ENCODE measurements around the gene IL17D. TPM values are rescaled to one million over a fixed set of nuclear protein-coding genes. Genes with fewer than 3 reads are reported as not detected.

The IL17D gene
- total and polyA plus RNA-seq, 2 experiments from 2014 or later = 3.7 to 11.0 TPM

GRCh38 chr13:20706661-20707060 is 3.2 kb downstream of the IL17D start:
- 90% methylated on average over 5 of the region's 5 CpGs for WGBS (ENCODE audit: low lambda C conversion rate, missing lambda C conversion rate)
- Histone ChIP-seq H3K36me3 (replicated peaks; ENCODE audit: insufficient read depth, low read depth) (no peaks in the 10 kb centered on the region), H3K27me3 (no peaks in the 10 kb centered on the region), H3K9me2 (replicated peaks; ENCODE audit: insufficient read depth) (no peaks in the 10 kb centered on the region), H3K27ac (no peak overlapping the region), H3K4me3 (no peak overlapping the region), H3K4me2 (no peak overlapping the region), H3K4me1 (ENCODE audit: insufficient read depth) (peaks cover 10% of the 10 kb centered on the region), H3K9me3 (ENCODE audit: low read depth) (no peaks in the 10 kb centered on the region), H4K20me1 (ENCODE audit: insufficient read depth, poor library complexity, severe bottlenecking) (no peaks in the 10 kb centered on the region), H2AFZ (no peak overlapping the region), H3K79me2 (no peaks in the 10 kb centered on the region)
- DNase-seq (ENCODE audit: low spot score) = no peak
- TF ChIP-seq EZH2 (IDR thresholded peaks at IDR 0.05; ENCODE audit: borderline replicate concordance) (no peak), EZH2phosphoT487 (IDR thresholded peaks at IDR 0.05; ENCODE audit: low read depth, severe bottlenecking, unreplicated experiment) (no peak)
- TF ChIP-seq, protein P1, sequence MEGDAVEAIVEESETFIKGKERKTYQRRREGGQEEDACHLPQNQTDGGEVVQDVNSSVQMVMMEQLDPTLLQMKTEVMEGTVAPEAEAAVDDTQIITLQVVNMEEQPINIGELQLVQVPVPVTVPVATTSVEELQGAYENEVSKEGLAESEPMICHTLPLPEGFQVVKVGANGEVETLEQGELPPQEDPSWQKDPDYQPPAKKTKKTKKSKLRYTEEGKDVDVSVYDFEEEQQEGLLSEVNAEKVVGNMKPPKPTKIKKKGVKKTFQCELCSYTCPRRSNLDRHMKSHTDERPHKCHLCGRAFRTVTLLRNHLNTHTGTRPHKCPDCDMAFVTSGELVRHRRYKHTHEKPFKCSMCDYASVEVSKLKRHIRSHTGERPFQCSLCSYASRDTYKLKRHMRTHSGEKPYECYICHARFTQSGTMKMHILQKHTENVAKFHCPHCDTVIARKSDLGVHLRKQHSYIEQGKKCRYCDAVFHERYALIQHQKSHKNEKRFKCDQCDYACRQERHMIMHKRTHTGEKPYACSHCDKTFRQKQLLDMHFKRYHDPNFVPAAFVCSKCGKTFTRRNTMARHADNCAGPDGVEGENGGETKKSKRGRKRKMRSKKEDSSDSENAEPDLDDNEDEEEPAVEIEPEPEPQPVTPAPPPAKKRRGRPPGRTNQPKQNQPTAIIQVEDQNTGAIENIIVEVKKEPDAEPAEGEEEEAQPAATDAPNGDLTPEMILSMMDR (IDR thresholded peaks at IDR 0.05; ENCODE audit: poor library complexity) = no peak

- no peaks in the 10 kb centered on the region for H3K27me3 ChIP-seq
- H3K9me3 ChIP-seq (ENCODE audit: low read depth) = no peaks in the 10 kb centered on the region
- DNase-seq (ENCODE audit: low spot score) = no peak
- H3K4me1 ChIP-seq (ENCODE audit: insufficient read depth) = peaks cover 3% of the 10 kb centered on the region
- H3K36me3 ChIP-seq (replicated peaks; ENCODE audit: insufficient read depth, low read depth) = no peaks in the 10 kb centered on the region
- no peaks in the 10 kb centered on the region for H4K20me1 ChIP-seq (ENCODE audit: insufficient read depth, poor library complexity, severe bottlenecking)
- no peaks in the 10 kb centered on the region for H3K79me2 ChIP-seq
- H3K4me2 ChIP-seq = no peak overlapping the region
- 49% methylated on average over 2 of the region's 2 CpGs for WGBS (ENCODE audit: low lambda C conversion rate, missing lambda C conversion rate)
- no peak overlapping the region for H2AFZ ChIP-seq
- TF ChIP-seq, protein P1 (IDR thresholded peaks at IDR 0.05; ENCODE audit: poor library complexity) = no peak
- TF ChIP-seq EZH2phosphoT487 (IDR thresholded peaks at IDR 0.05; ENCODE audit: low read depth, severe bottlenecking, unreplicated experiment) (no peak), EZH2 (IDR thresholded peaks at IDR 0.05; ENCODE audit: borderline replicate concordance) (no peak)
- H3K27ac ChIP-seq = no peak overlapping the region
- H3K4me3 ChIP-seq = no peak overlapping the region
- H3K9me2 ChIP-seq (replicated peaks; ENCODE audit: insufficient read depth) = no peaks in the 10 kb centered on the region
Measured at GRCh38 chr13:20708216-20708615, 4.7 kb downstream of the IL17D start.

- TF ChIP-seq EZH2phosphoT487 (IDR thresholded peaks at IDR 0.05; ENCODE audit: low read depth, severe bottlenecking, unreplicated experiment) (no peak), EZH2 (IDR thresholded peaks at IDR 0.05; ENCODE audit: borderline replicate concordance) (no peak)
- TF ChIP-seq, protein P1 (IDR thresholded peaks at IDR 0.05; ENCODE audit: poor library complexity) = no peak
- no peak overlapping the region for H3K4me2 ChIP-seq
Measured at GRCh38 chr13:20709369-20709768, 5.9 kb downstream of the IL17D start.

DNA sequence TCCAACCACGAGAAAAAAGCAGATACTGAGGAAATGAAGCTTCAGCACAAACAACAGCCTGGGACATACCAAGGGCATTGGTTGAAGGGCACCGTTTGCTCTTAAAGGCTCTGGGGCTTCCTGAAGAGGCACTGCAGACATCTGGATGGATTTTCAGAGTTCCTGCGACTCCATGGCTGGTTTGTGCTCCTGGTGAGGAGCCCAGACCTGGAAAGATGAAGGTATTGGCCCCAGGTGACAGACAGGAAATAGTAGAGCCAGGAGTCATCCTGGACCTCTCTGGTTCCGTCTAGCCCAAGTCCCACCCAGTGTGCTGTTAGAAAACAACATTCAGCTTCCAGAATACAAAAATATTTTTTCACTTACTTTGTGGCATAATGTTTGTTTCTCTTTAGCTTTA is 6.3 kb downstream of the IL17D start:
- Histone ChIP-seq H3K4me3 (no peak overlapping the region), H3K27ac (no peak overlapping the region), H3K4me1 (ENCODE audit: insufficient read depth) (peaks cover 7% of the 10 kb centered on the region), H3K9me2 (replicated peaks; ENCODE audit: insufficient read depth) (no peaks in the 10 kb centered on the region), H3K9me3 (ENCODE audit: low read depth) (no peaks in the 10 kb centered on the region), H3K36me3 (replicated peaks; ENCODE audit: insufficient read depth, low read depth) (no peaks in the 10 kb centered on the region), H3K27me3 (no peaks in the 10 kb centered on the region), H3K4me2 (no peak overlapping the region), H4K20me1 (ENCODE audit: insufficient read depth, poor library complexity, severe bottlenecking) (no peaks in the 10 kb centered on the region), H3K79me2 (no peaks in the 10 kb centered on the region), H2AFZ (no peak overlapping the region)
- TF ChIP-seq EZH2 (IDR thresholded peaks at IDR 0.05; ENCODE audit: borderline replicate concordance) (no peak), EZH2phosphoT487 (IDR thresholded peaks at IDR 0.05; ENCODE audit: low read depth, severe bottlenecking, unreplicated experiment) (no peak)
- TF ChIP-seq, protein P1 (IDR thresholded peaks at IDR 0.05; ENCODE audit: poor library complexity) = no peak
- DNase-seq (ENCODE audit: low spot score) = no peak
- 68% methylated on average over 4 of the region's 4 CpGs for WGBS (ENCODE audit: low lambda C conversion rate, missing lambda C conversion rate)

More at GRCh38 chr13:20709369-20709768, 5.9 kb downstream of the IL17D start:
- Histone ChIP-seq H3K9me3 (ENCODE audit: low read depth) (no peaks in the 10 kb centered on the region), H3K27ac (no peak overlapping the region), H4K20me1 (ENCODE audit: insufficient read depth, poor library complexity, severe bottlenecking) (no peaks in the 10 kb centered on the region), H3K79me2 (no peaks in the 10 kb centered on the region), H3K36me3 (replicated peaks; ENCODE audit: insufficient read depth, low read depth) (no peaks in the 10 kb centered on the region), H2AFZ (no peak overlapping the region), H3K9me2 (replicated peaks; ENCODE audit: insufficient read depth) (no peaks in the 10 kb centered on the region), H3K4me3 (no peak overlapping the region), H3K4me1 (ENCODE audit: insufficient read depth) (peaks cover 7% of the 10 kb centered on the region), H3K27me3 (no peaks in the 10 kb centered on the region)
- WGBS (ENCODE audit: low lambda C conversion rate, missing lambda C conversion rate) = 96% methylated on average over 8 of the region's 8 CpGs
- DNase-seq (ENCODE audit: low spot score) = no peak

Measured in hepatocyte (in vitro differentiated cells).